ENCODE data around the gene WDR1.

WDR1 gene

GRCh38 chr4:10084651-10085358 lies 31.8 kb downstream of the WDR1 start:
- no peak overlapping the region for H3K4me3 ChIP-seq (ENCODE audit: low read length)
- no peak for TF ChIP-seq ZNF274 (IDR thresholded peaks at IDR 0.05; ENCODE audit: low read depth, low read length)

GRCh38 chr4:10083861-10084641 lies 32.5 kb downstream of the WDR1 start:
- H3K4me3 ChIP-seq (ENCODE audit: low read length), result no peak overlapping the region
- no peak for TF ChIP-seq ZNF274 (IDR thresholded peaks at IDR 0.05; ENCODE audit: low read depth, low read length)

DNA sequence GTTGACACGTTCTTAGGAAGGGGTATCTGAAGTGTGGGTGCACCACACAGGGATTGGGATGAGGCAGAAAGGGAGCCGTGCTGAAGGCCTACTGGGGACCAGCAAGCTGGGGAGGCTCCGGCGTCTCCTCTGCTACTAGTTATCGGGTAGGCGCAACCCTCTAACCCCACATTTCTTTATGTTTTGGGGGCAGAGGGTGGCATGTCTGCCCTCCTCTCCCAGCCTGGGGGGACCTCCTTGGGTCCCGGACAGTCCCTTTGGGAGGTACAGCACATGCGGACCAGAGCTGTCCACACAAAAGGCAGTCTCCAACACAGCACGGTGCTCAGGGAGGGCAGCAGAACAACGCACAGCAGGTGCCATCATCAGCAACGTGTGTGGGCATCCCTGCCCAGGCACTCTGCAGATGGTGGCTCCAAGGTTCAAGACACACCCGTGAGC lies 33.2 kb downstream of the WDR1 start:
- no peak for TF ChIP-seq ZNF274 (IDR thresholded peaks at IDR 0.05; ENCODE audit: low read depth, low read length)
- no peak overlapping the region for H3K4me3 ChIP-seq (ENCODE audit: low read length)

DNA sequence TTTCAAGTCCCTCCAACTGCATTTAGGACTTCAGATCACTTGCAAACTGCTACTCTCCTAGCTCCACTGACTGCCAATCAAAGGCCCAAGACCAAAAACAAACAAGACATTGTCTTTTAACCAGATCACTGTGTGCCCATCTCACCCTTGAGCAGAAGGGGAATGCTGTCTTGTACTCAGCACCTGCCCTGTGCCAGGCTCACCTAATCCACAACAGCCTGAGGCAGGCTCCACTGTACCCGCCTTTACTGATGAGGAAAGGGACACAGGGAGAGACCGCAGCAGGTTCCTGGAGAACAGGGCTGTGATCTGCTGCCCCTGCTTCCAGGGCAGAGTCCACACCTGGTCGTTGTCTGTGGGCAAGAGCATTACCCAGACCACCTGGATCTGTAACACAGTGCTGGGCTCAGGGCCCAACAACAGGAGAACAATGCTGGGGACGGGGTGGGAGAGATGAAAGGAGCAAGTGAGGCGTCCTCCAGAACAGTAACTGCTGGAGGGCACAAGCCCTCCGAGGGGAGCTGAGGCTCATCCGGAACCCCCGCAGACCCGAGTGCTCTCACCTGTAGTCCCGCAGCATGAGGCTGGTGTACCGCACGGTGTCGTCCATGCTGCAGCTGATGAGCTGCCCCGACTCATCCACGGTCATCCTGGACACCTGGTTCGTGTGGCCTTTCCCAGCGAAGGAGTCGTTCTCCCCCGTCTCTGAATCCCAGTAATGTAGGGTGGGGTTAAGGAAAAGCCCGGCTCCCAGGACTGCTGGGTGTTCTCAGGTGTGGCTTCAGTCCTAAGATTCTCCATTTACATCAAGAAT lies 33.9 kb downstream of the WDR1 start:
- no peak for TF ChIP-seq ZNF274 (IDR thresholded peaks at IDR 0.05; ENCODE audit: low read depth, low read length)
- no peak overlapping the region for H3K4me3 ChIP-seq (ENCODE audit: low read length)

DNA sequence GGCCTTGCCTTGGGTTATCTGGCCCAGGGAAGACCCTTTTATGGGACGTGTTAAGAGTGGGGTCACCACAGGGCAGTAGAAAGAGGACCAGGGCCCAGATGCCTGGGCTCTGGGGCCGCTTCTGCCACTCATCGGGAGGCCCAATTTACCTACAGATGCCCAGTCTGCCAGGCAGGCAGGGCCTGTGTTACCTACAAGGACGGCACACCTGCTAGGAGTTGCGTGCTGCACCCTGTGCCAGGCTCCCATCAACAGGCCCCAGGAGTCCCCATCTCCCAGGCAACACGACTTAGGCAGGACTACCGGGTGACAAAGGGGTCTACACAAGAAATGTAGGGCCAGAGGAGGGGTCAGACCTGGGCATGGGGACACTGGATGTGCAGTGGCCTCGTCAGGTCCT lies 34.6 kb downstream of the WDR1 start:
- H3K4me3 ChIP-seq (ENCODE audit: low read length), result no peak overlapping the region
- TF ChIP-seq ZNF274 (IDR thresholded peaks at IDR 0.05; ENCODE audit: low read depth, low read length), result no peak

GRCh38 chr4:10081218-10081606 lies 35.4 kb downstream of the WDR1 start:
- no peak overlapping the region for H3K4me3 ChIP-seq (ENCODE audit: low read length)
- no peak for TF ChIP-seq ZNF274 (IDR thresholded peaks at IDR 0.05; ENCODE audit: low read depth, low read length)

GRCh38 chr4:10080589-10081217 lies 35.9 kb downstream of the WDR1 start:
- H3K4me3 ChIP-seq (ENCODE audit: low read length), result no peak overlapping the region
- TF ChIP-seq ZNF274 (IDR thresholded peaks at IDR 0.05; ENCODE audit: low read depth, low read length), result no peak

DNA sequence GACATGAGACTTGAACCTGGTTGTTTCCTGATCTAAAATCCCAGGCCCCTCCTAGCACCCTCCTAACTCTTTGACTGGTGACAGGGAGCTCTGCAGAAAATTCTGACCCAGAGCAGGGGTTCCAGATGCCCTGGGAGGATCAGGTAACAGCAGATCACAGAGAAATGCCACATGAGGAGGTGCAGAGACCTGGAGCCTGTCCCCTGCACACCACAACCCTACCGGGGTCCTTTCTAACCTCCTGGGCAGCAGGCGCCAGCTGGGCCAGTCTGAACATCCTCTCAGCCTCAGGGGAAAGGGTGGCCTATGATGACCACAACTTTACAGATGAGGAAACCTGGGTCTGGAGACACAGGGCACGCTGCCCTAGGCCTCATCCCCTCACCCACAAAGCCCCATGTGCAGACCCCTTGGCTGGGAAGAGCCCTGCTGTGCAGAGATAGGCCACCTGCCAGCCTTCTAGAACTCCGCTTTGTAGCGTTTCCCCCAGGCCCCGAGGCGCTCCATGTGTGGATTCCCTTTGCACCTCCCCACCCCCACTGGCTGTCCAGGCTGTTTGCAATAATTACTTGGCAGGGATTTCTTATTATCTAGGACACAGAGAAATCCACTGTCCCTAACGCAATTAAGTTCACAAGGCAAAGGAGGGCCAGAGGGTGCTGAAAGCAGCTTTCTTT lies 36.5 kb downstream of the WDR1 start:
- TF ChIP-seq ZNF274 (IDR thresholded peaks at IDR 0.05; ENCODE audit: low read depth, low read length), result no peak
- H3K4me3 ChIP-seq (ENCODE audit: low read length), result no peak overlapping the region

- H3K4me3 ChIP-seq (ENCODE audit: low read length), result no peak overlapping the region
- TF ChIP-seq ZNF274 (IDR thresholded peaks at IDR 0.05; ENCODE audit: low read depth, low read length), result no peak
Measured at GRCh38 chr4:10079256-10079655, 37.3 kb downstream of the WDR1 start.

- TF ChIP-seq ZNF274 (IDR thresholded peaks at IDR 0.05; ENCODE audit: low read depth, low read length), result no peak
Measured at GRCh38 chr4:10078481-10079233, 37.9 kb downstream of the WDR1 start.

DNA sequence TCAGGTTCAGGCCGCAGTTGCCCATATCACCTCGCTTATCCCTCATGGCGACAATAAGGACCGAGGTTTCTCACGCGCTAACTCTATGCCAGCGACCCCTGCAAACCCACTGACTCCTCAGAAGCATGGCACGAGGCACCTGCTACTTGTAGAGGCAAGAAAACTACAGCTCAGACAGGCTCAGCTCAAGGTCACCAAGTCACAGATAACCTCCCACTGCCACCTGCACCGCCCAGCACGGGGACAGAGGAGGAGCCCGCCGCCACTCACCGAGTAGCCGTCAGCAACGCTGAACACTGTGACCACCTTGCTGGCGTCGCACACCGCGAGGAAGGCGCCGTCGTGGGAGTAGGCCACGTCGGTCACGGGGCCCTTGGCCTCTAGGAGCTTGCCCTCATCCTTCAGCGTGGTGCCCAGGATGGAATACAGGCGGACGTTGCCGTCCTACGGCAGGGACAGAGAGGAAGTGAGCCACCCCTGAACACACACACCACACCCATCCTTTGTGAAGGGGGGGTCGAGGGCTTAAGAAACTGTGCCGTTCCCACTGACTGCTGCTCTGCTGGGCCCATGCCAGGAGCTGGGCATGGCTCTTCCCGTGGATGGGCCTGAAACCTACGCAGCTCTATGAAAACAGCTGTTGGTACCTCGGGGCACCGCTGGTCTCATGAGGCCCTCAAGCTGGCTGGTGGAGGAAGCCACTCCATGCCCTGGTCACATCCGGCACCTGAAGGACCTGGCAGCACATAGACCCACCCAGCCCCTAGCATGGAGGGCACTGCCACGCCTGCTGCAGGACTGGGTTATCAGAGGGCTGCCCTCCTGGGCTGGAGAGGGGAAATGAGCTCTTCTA lies 38.9 kb downstream of the WDR1 start:
- no peak overlapping the region for H3K4me3 ChIP-seq (ENCODE audit: low read length)
- no peak for TF ChIP-seq ZNF274 (IDR thresholded peaks at IDR 0.05; ENCODE audit: low read depth, low read length)

More at GRCh38 chr4:10078481-10079233, 37.9 kb downstream of the WDR1 start:
- no peak overlapping the region for H3K4me3 ChIP-seq (ENCODE audit: low read length)

- no peak for TF ChIP-seq ZNF274 (IDR thresholded peaks at IDR 0.05; ENCODE audit: low read depth, low read length)
- no peak overlapping the region for H3K4me3 ChIP-seq (ENCODE audit: low read length)
Measured at GRCh38 chr4:10077076-10077475, 39.5 kb downstream of the WDR1 start.
